GM12875 (cell line): ENCODE data around the gene CCBE1.
"Not testable (repeated sequence)": the region's sequence is repeated elsewhere in the genome, so short reads cannot be mapped to it uniquely, and the experiment has no call there.

Source experiments
- H3K4me3 ChIP-seq: one replicate; pipeline ENCODE4 v1.5.1; 2011; ENCODE audit warnings: low read depth, low read length, control low read depth
- TF ChIP-seq, protein P1 (sequence below): IDR thresholded peaks from 2 replicates; pipeline ENCODE4 v1.5.1; 2011; ENCODE audit warnings: low read depth, mild to moderate bottlenecking, control low read depth, inconsistent platforms, low read length, moderate library complexity, borderline replicate concordance; ENCODE audit not compliant: insufficient read depth

Gene CCBE1

DNA sequence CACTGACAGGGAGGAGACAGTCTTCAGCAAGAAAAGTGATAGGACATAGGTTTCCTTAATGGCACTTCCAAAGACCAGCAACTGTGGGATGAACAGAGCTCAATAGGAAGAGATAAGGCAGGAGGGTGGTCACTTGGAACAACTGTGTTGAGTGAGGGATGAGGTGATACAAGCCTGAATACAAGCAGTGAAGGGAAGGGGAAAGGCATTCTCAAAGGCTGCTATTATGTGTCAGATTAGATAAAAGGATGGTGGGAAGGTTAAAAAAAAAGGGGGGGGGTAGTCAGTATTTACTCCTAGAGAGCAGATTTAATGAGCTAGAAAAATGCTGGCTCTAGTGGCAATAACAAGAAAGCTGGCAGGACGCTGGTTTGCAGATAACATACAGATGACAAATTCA, 25.7 kb downstream of the CCBE1 start:
- TF ChIP-seq, protein P1, sequence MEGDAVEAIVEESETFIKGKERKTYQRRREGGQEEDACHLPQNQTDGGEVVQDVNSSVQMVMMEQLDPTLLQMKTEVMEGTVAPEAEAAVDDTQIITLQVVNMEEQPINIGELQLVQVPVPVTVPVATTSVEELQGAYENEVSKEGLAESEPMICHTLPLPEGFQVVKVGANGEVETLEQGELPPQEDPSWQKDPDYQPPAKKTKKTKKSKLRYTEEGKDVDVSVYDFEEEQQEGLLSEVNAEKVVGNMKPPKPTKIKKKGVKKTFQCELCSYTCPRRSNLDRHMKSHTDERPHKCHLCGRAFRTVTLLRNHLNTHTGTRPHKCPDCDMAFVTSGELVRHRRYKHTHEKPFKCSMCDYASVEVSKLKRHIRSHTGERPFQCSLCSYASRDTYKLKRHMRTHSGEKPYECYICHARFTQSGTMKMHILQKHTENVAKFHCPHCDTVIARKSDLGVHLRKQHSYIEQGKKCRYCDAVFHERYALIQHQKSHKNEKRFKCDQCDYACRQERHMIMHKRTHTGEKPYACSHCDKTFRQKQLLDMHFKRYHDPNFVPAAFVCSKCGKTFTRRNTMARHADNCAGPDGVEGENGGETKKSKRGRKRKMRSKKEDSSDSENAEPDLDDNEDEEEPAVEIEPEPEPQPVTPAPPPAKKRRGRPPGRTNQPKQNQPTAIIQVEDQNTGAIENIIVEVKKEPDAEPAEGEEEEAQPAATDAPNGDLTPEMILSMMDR, result no peak
- no peak overlapping the region for H3K4me3 ChIP-seq

DNA sequence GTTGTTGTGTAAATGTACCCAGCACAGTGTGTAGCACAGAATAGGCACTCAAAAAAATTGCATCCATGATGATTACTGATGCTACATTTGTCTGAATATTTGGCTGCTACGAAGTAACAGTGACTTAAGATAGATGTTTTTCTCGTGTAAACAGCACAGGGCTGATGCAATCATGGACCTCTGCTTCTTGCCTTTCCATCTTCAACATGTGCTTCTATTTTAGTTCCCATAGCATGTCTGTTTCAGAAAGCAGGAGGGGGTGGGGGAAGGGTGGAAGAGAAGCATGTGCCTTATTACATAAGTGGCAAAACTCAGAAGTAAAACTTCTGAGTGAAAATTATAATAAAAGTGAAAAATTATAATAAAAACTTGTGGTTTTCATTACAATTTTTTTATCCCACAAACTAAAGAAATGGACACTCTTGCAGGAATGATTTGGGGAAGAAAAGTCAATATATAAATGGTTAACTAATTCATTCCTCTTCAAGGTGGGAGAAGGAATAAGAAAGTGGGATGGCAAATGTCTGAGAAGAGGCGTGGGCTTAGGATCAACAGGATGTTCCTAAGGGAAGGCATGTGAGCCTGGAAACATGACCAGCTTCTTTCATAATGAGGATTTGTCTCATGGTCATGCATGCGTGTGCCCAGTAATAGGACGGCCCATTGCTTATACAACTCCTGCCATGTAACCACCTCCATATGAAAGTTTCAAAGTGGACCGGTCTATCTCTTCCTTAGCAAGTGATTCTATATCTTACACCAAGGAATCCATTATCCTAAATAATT, 27.2 kb downstream of the CCBE1 start:
- TF ChIP-seq, protein P1, result no peak
- no peak overlapping the region for H3K4me3 ChIP-seq

DNA sequence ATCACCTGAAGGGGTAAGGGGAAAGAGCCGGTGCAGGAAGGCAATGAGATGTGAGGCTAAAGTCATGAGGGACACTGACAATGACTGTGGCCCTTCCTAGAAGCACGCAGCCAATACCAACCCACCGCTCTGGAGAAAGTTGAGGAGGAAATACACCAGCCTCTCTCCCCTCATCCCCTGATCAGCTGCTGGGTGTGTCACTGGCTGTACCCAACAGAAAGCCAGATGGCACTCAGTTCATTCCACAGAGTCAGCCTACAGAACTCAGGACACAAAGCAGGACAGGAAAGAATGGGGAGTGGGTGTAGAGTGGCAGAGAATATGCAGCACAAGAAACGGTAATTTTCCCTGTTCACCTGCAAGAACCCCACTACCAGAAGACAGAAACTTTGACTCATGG, 29.7 kb downstream of the CCBE1 start:
- TF ChIP-seq, protein P1, result no peak
- H3K4me3 ChIP-seq, result no peak overlapping the region

DNA sequence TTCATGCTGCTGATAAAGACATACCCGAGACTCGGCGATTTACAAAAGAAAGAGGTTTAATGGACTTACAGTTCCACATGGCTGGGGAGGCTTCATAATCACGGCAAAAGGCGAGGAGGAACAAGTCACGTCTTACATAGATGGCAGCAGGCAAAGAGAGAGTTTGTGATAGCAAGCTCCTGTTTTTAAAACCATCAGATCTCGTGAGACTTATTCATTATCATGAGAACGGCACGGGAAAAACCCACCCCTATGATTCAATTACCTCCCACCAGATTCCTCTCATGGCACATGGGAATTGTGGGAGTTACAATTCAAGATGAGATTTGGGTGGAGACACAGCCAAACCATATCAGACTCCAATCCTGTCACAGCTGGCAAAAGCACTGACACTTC, 31.2 kb downstream of the CCBE1 start:
- not testable (repeated sequence) for H3K4me3 ChIP-seq

DNA sequence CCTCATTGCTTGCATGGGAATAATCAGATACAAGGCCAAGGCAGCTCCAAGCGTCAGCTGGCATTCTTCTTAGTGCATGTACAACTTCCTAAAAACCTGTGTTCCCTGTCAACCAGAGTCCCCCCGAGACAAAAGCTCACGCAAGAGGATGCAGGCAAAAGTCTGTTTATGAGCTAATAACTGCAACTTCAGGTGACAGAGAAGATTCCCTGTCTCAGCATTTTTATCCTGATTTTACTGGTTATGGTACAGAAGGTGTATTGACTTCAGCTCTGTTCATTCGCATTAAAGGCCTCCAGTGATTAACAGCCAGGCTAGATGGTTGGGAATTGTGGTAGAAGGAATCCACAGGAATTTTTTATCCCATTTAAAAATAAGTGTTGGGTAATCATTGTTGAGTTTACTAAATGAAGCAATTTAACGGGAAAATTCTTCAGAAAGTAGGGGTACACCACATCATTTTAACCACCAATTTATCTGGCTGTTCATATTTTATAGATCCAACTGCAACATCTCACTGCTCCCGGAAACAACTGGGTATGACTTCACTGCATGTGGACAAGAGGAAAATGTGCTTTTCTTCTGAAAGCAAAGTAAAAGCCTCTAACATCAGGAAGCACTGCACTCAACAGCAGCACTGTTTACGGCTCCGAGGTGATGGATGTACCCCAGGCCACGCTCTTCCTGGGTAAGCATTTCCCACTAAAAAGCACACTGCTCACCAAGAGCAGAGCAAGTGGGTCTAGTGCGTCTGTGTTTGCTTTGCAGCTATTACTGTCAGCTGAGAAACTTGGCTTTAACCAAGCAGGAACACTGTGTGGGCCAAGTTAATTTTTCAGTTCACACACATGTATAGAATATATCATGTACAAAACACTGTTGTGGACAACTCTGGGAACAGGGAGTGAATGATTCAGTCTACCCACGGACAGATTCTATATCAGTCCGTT, 31.9 kb downstream of the CCBE1 start:
- H3K4me3 ChIP-seq, result no peak overlapping the region
- TF ChIP-seq, protein P1, result no peak

DNA sequence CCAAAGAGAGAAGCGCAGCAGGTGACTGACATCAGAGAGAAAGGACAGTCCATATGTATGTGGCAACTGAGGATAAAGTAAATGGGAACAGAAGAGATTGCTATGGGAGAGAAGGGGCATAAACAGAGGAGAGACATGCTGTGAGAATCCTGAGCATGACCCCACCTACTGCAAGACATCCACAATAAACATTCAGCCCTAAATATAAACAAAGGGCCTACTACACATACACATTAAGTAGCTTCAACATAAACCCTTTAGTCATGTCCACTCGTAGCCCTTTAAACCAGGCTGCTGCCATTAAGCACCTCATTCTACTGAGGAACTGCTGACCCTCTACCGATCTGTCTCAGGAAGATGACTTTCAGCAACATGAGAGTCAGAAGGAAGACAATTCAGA, 32.9 kb downstream of the CCBE1 start:
- TF ChIP-seq, protein P1, result no peak
- H3K4me3 ChIP-seq, result no peak overlapping the region

DNA sequence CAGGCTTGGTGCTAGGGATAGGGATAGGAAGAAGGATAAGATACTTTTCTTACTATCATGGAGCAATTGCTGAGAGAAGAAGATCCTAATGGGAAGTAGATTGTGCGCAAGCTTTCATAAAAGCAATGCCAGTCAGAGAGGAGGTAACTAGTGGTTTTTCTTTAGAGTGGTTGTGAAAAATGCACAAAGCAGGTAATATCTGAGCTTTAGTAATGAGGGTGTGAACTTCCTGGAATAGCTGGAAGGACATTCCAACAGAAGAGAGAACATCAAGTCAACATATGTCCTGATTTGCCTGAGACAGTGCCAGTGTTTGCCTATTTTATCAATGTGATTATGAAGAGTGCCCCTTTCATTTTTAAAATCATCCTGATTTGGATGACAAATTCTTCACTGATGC, 34.1 kb downstream of the CCBE1 start:
- TF ChIP-seq, protein P1, result no peak
- H3K4me3 ChIP-seq, result no peak overlapping the region
